Measurements from ENCODE around the gene ZBTB45.

GRCh38 chr19:58515259-58515658, 4.4 kb downstream of the ZBTB45 start:
- no peak for TF ChIP-seq CTCF (tag by site-specific recombination; IDR thresholded peaks at IDR 0.05)
- TF ChIP-seq ZBTB44 (tag by site-specific recombination; IDR thresholded peaks at IDR 0.05), result no peak
